Loucy (cell line): Measurements from ENCODE around the gene KLRC1.

ENCODE experiments used
- EZH2phosphoT487 ChIP-seq: fragments of 200-600 bp; IDR thresholded peaks from 2 replicates; pipeline ENCODE4 v1.6.1; 2018; ENCODE audit warnings: antibody characterized with exemption, mild to moderate bottlenecking, moderate library complexity, borderline replicate concordance
- TF ChIP-seq, protein P1 (sequence below): fragments of 200-600 bp; sonication (generic); conservative IDR thresholded peaks from 2 replicates; pipeline ENCODE4 v1.5.1; 2014; ENCODE audit warnings: mild to moderate bottlenecking, antibody characterized with exemption, low read length

DNA sequence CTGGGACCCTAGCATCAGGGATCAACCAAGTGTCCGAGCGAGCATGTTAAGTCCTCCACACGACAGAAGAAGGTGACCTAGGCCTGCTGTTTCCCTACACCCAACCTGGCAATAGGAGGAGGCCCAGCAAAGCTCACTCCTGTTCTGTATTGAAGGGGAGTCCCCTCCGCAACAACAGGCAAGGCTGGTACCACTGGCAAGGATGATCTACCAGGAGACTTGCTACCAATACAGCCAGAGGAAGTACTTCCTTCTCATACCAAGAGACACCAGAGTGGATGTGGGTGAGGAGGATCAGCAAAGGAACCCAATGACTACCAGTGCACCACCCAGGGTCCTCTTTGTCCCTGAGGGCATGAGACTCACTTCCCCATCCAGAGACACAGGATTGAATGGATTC lies 4.9 kb downstream of the KLRC1 start:
- no peak for TF ChIP-seq EZH2phosphoT487
- TF ChIP-seq, protein P1, sequence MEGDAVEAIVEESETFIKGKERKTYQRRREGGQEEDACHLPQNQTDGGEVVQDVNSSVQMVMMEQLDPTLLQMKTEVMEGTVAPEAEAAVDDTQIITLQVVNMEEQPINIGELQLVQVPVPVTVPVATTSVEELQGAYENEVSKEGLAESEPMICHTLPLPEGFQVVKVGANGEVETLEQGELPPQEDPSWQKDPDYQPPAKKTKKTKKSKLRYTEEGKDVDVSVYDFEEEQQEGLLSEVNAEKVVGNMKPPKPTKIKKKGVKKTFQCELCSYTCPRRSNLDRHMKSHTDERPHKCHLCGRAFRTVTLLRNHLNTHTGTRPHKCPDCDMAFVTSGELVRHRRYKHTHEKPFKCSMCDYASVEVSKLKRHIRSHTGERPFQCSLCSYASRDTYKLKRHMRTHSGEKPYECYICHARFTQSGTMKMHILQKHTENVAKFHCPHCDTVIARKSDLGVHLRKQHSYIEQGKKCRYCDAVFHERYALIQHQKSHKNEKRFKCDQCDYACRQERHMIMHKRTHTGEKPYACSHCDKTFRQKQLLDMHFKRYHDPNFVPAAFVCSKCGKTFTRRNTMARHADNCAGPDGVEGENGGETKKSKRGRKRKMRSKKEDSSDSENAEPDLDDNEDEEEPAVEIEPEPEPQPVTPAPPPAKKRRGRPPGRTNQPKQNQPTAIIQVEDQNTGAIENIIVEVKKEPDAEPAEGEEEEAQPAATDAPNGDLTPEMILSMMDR: no peak
